Chondrocyte (in vitro differentiated cells): Measurements from ENCODE around the gene CACNB4. TPM values are rescaled to one million over a fixed set of nuclear protein-coding genes. Genes with fewer than 3 reads are reported as not detected.

Experiments
- DNase-seq: peaks from one replicate; pipeline ENCODE4 v3.0.0; 2021; ENCODE audit warnings: mixed read lengths, low spot score
- H3K27ac Mint-ChIP-seq: one replicate; pipeline ENCODE4 v1.8.0; 2021; ENCODE audit warnings: mild to moderate bottlenecking, moderate library complexity, mixed read lengths; ENCODE audit not compliant: unreplicated experiment
- H3K27me3 Mint-ChIP-seq: 2 replicates; pipeline ENCODE4 v1.8.0; 2021; ENCODE audit warnings: low read depth, mixed read lengths
- H3K36me3 Mint-ChIP-seq: 2 replicates; pipeline ENCODE4 v1.8.0; 2021; ENCODE audit warnings: low read depth, mixed read lengths
- H3K4me1 Mint-ChIP-seq: 2 replicates; pipeline ENCODE4 v1.8.0; 2021; ENCODE audit warnings: low read depth, mild to moderate bottlenecking, mixed read lengths
- H3K4me3 Mint-ChIP-seq: one replicate; pipeline ENCODE4 v1.8.0; 2021; ENCODE audit warnings: mild to moderate bottlenecking, moderate library complexity, mixed read lengths; ENCODE audit not compliant: unreplicated experiment
- H3K9me3 Mint-ChIP-seq: 2 replicates; pipeline ENCODE4 v1.8.0; 2021; ENCODE audit warnings: low read depth, mixed read lengths
- CTCF ChIP-seq: fragments of 200-600 bp; sonication (generic); IDR thresholded peaks from 2 replicates; pipeline ENCODE4 v1.5.0; 2021; ENCODE audit warnings: antibody characterized with exemption, mild to moderate bottlenecking, moderate library complexity
- total RNA-seq: library from RNA; stranded (reverse); gene quantifications from 3 replicates; pipeline ENCODE4 v1.2.1, GENCODE V29; 2021

The CACNB4 gene
- total RNA-seq, 1 donor from 2014 or later = 2.1 TPM

GRCh38 chr2:152054593-152054992 is 44.3 kb downstream of the CACNB4 start:
- H3K4me1 Mint-ChIP-seq = peaks cover 25% of the 10 kb centered on the region
- H3K27ac Mint-ChIP-seq = peak overlapping the region; percentile 78
- no peak for DNase-seq
- peak; percentile 69 for TF ChIP-seq CTCF
- H3K4me3 Mint-ChIP-seq = no peak overlapping the region
- no peaks in the 10 kb centered on the region for H3K36me3 Mint-ChIP-seq
- H3K9me3 Mint-ChIP-seq = peaks cover 7% of the 10 kb centered on the region
- H3K27me3 Mint-ChIP-seq = no peaks in the 10 kb centered on the region

GRCh38 chr2:152051436-152051835 is 47.4 kb downstream of the CACNB4 start:
- TF ChIP-seq CTCF = no peak
- no peak for DNase-seq
- peaks cover 19% of the 10 kb centered on the region for H3K4me1 Mint-ChIP-seq
- no peaks in the 10 kb centered on the region for H3K9me3 Mint-ChIP-seq
- H3K36me3 Mint-ChIP-seq = no peaks in the 10 kb centered on the region
- H3K4me3 Mint-ChIP-seq = no peak overlapping the region
- H3K27me3 Mint-ChIP-seq = peaks cover 3% of the 10 kb centered on the region
- no peak overlapping the region for H3K27ac Mint-ChIP-seq

- no peak for TF ChIP-seq CTCF
- Mint-ChIP-seq H3K9me3 (no peaks in the 10 kb centered on the region), H3K4me3 (no peak overlapping the region), H3K27me3 (peaks cover 3% of the 10 kb centered on the region), H3K27ac (no peak overlapping the region), H3K36me3 (no peaks in the 10 kb centered on the region), H3K4me1 (peaks cover 16% of the 10 kb centered on the region)
- DNase-seq = no peak
These were observed 47.9 kb downstream of the CACNB4 start for GRCh38 chr2:152050915-152051314.

- DNase-seq = no peak
- no peak overlapping the region for H3K4me3 Mint-ChIP-seq
- H3K4me1 Mint-ChIP-seq = peaks cover 10% of the 10 kb centered on the region
- no peak for TF ChIP-seq CTCF
- H3K36me3 Mint-ChIP-seq = no peaks in the 10 kb centered on the region
- H3K27ac Mint-ChIP-seq = no peak overlapping the region
- H3K9me3 Mint-ChIP-seq = no peaks in the 10 kb centered on the region
- peaks cover 3% of the 10 kb centered on the region for H3K27me3 Mint-ChIP-seq
These were observed 48.5 kb downstream of the CACNB4 start for GRCh38 chr2:152050341-152050740.

- H3K36me3 Mint-ChIP-seq = no peaks in the 10 kb centered on the region
- no peak for TF ChIP-seq CTCF
- H3K4me3 Mint-ChIP-seq = no peak overlapping the region
- no peak overlapping the region for H3K27ac Mint-ChIP-seq
- H3K4me1 Mint-ChIP-seq = peaks cover 2% of the 10 kb centered on the region
- DNase-seq = no peak
- peaks cover 3% of the 10 kb centered on the region for H3K27me3 Mint-ChIP-seq
- H3K9me3 Mint-ChIP-seq = no peaks in the 10 kb centered on the region
These were observed 49.3 kb downstream of the CACNB4 start for GRCh38 chr2:152049541-152049940.
